NCI-H1105 treated with DMSO at 0.1 percent for 48 hours (cell line): ENCODE results near the gene PHPT1.
A peak's percentile ranks its signal among the peaks of the same experiment; 100 is the strongest.

Source experiments
- DNase-seq: peaks from one replicate; lab custom pipeline; 2025; lab: John Stamatoyannopoulos, UW

The PHPT1 gene

GRCh38 chr9:136847826-136848392 lies 1.3 kb upstream of the PHPT1 start:
- DNase-seq = peak; percentile 57

DNA sequence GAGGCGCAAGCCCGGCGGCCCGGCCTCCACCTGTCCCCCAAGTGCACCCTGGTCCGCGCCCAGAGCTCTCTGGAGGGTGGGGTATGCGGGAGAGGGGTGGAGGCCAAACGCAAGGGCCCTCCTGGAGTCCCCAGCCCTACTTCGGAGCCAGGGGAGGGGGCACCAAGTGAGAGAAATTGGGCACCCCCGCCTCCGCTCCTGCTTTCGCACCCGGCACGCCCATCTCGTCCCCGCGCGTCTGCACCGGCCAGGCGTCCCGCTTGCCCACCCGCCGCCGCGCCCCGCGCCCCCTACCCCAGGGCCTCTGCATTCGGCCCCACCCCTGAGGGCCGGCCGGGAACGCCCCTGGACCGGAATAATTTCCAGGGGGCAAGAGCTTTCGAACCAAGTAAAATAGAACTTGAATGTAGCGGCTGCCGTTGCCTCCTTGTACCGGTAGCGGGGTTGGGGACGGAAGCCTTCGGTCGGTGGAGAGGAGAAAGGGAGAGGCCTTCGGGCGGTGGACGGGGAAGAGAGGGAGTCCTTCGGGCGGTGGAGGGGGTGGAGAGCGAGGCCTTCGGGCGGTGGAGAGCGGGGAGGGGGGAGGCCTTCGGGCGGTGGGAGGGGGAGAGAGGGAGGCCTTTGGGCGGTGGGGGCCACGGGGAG lies 694 bp upstream of the PHPT1 start:
- peak; percentile 51 for DNase-seq

GRCh38 chr9:136849960-136850865 lies 1.0 kb downstream of the PHPT1 start:
- no peak for DNase-seq

DNA sequence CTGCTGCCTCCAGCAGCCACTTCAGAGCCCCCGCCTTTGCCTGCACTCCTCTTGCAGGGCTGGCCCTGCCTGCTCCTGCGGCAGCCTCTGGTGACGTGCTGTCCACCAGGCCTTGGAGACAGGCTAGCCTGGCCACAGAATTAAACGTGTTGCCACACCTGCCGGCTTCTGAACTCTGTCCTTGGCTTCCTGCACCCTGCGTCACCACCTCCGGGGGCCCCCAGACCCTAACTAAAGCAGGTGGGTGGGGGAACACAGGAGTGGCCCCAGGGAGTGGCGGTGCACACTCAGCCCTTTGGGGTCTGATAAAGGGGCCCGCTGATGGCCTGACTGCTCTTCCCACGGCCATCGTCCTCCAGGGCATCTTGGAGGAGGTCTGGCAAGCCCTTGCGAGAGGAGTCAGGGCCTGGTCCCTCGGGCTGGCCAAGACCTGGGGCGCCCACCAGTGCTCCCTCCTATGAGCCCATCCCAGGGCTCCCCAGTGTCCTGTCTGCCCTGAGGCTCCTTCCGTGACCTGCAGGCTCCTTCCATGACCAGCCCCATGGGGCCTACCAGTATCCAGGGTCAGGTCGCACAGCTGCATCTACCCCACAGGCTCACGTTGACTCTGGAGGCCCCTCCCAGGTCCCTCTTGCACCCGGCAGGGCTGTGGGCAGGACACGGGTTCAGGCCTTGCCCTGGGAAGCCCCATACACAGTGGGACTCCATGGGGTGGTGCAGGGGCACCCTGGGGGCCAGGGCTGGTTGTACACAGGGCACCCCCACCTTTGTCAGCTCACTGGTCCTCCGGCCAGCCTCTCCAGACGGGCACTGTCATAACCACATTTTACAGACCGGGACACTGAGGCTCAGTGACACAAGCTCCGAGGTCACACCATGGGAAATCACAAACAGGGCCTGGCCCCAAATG lies 1.9 kb downstream of the PHPT1 start:
- DNase-seq = no peak

GRCh38 chr9:136851941-136852663 lies 2.9 kb downstream of the PHPT1 start, which contains the start of gene MAMDC4:
TSS of gene MAMDC4 (plus strand) at chr9:136852346. CDS start at chr9:136852417, 71 bp downstream.
- no peak for DNase-seq

GRCh38 chr9:136852664-136853595 lies 3.7 kb downstream of the PHPT1 start:
- no peak for DNase-seq

DNA sequence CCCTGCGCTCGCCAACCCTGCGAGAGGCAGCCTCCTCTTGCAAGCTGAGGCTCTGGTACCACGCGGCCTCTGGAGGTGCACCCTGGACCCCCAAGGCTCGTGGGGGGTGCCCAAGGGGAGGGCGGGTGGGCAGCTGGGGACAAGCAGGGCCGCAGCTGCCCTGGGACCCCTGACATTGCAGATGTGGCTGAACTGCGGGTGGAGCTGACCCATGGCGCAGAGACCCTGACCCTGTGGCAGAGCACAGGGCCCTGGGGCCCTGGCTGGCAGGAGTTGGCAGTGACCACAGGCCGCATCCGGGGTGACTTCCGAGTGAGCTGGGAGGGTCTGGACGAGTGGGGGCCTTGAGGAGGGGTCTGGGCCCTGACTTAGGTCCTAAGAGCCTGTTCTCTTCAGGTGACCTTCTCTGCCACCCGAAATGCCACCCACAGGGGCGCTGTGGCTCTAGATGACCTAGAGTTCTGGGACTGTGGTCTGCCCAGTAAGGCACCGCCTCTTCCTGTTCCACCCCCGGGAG lies 4.4 kb downstream of the PHPT1 start:
- no peak for DNase-seq

GRCh38 chr9:136854113-136854841 lies 5.1 kb downstream of the PHPT1 start:
- no peak for DNase-seq

- no peak for DNase-seq
Observed at GRCh38 chr9:136854842-136855460, 5.7 kb downstream of the PHPT1 start.

- DNase-seq = no peak
Observed at GRCh38 chr9:136855461-136856078, 6.4 kb downstream of the PHPT1 start.

GRCh38 chr9:136856079-136856476 lies 6.9 kb downstream of the PHPT1 start:
- DNase-seq = no peak

- no peak for DNase-seq
Observed at GRCh38 chr9:136856541-136857141, 7.4 kb downstream of the PHPT1 start.

DNA sequence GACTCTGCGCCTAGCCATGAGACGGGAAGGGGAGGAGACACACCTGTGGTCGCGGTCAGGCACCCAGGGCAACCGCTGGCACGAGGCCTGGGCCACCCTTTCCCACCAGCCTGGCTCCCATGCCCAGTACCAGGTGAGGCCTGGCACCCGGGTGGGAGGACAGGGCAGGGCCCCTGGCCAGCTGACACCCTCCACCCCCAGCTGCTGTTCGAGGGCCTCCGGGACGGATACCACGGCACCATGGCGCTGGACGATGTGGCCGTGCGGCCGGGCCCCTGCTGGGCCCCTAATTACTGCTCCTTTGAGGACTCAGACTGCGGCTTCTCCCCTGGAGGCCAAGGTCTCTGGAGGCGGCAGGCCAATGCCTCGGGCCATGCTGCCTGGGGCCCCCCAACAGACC lies 8.0 kb downstream of the PHPT1 start:
- no peak for DNase-seq

- DNase-seq = no peak
Observed at GRCh38 chr9:136857581-136858412, 8.6 kb downstream of the PHPT1 start.

GRCh38 chr9:136858452-136858843 lies 9.2 kb downstream of the PHPT1 start:
- DNase-seq = no peak

GRCh38 chr9:136858844-136859757 lies 9.9 kb downstream of the PHPT1 start:
- DNase-seq = no peak
